Measurements from ENCODE around the gene TUBGCP2.

The TUBGCP2 gene

GRCh38 chr10:133302230-133302629, 6.4 kb downstream of the TUBGCP2 start:
- DNase-seq (ENCODE audit: low spot score), result no peak

DNA sequence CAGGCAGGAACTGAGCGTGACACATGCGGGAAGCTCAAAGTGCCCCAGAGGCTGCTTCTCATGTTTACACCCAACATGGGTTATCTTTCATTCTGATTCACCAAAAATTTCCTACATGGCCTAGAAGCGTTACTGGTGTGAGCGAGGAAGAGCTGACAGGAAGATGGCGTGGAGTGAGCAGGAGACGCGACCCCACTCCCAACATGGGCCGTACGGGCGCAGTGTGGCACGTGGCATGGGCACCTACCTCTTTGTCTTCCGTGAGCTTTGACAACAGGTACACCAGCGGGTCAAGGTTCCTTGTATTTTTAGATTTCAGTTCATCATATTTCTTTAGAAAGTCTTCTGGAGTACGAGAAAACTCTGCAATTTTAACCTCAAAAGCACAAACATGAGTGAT, 8.9 kb downstream of the TUBGCP2 start:
- no peak for DNase-seq (ENCODE audit: low spot score)

GRCh38 chr10:133299224-133299623, 9.4 kb downstream of the TUBGCP2 start:
- no peak for DNase-seq (ENCODE audit: low spot score)

DNA sequence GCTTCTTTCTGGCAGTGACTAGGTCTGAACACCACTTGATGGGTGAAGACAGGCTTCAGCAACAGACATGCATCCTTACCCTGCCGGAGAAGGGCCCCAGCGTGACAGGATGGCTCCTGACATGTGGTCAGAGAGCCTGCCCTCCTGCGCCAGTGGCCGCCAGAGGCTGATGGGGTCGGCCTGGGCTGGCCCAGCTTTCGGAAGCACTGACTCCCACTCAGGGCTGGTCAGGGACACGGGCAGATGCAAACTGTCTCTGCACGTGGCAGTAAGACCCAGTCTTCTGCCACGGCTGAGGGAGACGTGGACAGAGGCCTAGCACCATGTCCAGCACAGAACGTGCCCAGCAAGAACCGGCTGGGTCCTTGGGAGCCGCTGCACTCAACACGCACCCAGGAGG, 10.2 kb downstream of the TUBGCP2 start:
- no peak for DNase-seq (ENCODE audit: low spot score)

- DNase-seq (ENCODE audit: low spot score), result no peak
Measured at GRCh38 chr10:133297504-133297903, 11.2 kb downstream of the TUBGCP2 start.

GRCh38 chr10:133295426-133296320, 13.0 kb downstream of the TUBGCP2 start:
- no peak for DNase-seq (ENCODE audit: low spot score)

- DNase-seq (ENCODE audit: low spot score), result no peak
Measured at GRCh38 chr10:133294189-133294588, 14.5 kb downstream of the TUBGCP2 start.

GRCh38 chr10:133293810-133294119, 14.9 kb downstream of the TUBGCP2 start:
- no peak for DNase-seq (ENCODE audit: low spot score)

DNA sequence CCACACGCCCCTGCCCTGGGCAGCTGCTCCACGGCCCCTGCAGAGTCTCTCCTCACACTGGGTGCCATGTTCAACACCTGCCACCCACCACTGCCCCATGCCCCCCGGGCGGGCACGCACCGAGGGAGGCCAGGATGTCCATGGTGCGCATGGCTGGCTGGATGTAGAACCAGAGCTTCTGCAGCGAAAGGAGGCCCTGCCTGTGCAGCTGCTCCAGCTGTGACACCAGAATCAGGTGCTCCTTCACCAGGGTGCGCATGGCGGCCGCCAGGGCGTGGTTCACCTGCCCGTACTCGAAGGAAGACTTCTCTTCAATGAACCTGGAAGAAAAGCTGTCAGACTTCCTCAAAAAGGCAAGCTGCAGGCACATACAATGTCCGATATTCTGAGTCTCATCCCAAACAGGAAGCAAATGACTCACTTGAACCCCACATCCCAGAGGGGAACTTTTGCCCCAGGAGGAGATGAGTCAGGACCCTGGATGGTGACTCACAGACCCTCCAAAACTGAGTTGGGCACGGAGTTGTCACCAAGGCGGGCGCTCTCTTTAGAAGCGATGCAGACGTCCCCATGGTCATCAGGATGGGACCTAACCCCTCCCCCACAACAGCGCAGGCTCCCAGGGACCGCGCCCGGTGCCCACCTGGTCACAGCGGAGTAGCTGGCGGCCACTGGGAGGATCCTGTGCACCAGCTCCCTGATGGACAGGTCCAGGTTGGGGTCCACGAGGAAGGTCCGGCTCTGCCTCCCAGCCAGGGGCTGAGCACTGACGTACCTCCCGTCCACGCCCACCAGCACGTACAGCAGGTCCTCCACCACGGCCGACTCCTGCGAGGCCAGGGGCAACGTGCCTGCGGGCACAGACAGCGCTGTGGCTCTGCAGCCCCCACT, 15.5 kb downstream of the TUBGCP2 start:
- no peak for DNase-seq (ENCODE audit: low spot score)

DNA sequence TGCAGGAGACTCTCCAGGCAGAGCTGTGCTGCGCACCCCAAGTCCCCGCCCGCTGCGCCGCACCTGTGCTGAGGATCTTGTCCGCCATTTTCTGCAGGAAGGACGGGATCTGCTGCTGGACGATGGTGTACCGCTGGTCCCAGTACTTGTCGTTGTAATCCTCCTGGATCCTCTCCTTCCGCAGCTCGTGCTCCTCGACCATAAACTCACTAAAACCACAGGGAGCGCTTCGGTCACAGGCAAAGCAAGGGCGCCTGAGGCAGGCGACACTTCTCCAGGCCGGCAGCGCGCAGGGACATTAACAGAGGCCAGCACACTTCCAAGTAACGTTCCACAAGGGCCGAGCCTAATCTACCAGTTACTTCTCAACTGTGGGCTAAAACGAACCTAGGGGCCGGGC, 18.9 kb downstream of the TUBGCP2 start:
- DNase-seq (ENCODE audit: low spot score), result no peak

GRCh38 chr10:133287832-133288500, 20.7 kb downstream of the TUBGCP2 start:
- DNase-seq (ENCODE audit: low spot score), result no peak

DNA sequence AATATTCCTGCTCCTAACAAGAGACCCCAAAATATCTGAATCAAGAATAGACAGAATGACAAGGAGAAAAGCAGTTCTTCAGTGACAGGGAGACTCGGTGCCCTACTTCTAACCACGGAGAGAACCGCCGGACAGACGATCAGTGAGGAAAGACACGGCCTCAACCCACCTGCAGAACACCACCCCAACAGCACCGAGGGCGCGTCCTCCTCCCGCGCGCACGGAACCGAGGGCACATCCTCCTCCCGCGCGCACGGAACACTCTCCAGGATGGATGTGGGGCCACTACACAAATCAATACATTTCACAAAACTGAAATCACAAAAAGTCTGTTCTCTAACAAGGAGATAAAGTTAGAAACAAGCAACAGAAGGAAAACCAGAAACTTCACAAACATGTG, 22.3 kb downstream of the TUBGCP2 start:
- DNase-seq (ENCODE audit: low spot score), result no peak

GRCh38 chr10:133285217-133285616, 23.5 kb downstream of the TUBGCP2 start:
- no peak for DNase-seq (ENCODE audit: low spot score)

- no peak for DNase-seq (ENCODE audit: low spot score)
Measured at GRCh38 chr10:133283931-133284330, 24.7 kb downstream of the TUBGCP2 start.

- no peak for DNase-seq (ENCODE audit: low spot score)
Measured at GRCh38 chr10:133282846-133283390, 25.8 kb downstream of the TUBGCP2 start.

- no peak for DNase-seq (ENCODE audit: low spot score)
Measured at GRCh38 chr10:133281628-133282372, 26.9 kb downstream of the TUBGCP2 start.

DNA sequence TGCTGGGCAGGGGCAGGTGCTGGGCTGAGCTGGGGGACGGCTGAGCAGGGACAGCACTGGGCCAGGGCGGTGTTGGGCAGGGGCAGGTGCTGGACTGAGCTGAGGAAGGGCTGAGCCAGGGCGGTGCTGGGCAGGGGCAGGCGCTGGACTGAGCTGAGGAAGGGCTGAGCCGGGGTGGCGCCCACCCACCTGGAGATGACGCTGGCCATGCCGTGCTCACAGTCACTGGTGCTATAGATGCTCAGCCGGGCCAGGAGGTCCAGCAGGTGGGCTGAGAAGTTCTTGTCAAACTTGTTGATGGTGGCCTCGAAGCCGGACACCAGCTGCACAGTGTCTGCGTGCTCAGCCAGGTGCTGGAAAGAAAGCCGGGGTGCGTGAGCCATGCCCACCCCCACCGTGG, 27.6 kb downstream of the TUBGCP2 start:
- DNase-seq (ENCODE audit: low spot score), result no peak

GRCh38 chr10:133280391-133281059, 28.1 kb downstream of the TUBGCP2 start:
- DNase-seq (ENCODE audit: low spot score), result no peak

DNA sequence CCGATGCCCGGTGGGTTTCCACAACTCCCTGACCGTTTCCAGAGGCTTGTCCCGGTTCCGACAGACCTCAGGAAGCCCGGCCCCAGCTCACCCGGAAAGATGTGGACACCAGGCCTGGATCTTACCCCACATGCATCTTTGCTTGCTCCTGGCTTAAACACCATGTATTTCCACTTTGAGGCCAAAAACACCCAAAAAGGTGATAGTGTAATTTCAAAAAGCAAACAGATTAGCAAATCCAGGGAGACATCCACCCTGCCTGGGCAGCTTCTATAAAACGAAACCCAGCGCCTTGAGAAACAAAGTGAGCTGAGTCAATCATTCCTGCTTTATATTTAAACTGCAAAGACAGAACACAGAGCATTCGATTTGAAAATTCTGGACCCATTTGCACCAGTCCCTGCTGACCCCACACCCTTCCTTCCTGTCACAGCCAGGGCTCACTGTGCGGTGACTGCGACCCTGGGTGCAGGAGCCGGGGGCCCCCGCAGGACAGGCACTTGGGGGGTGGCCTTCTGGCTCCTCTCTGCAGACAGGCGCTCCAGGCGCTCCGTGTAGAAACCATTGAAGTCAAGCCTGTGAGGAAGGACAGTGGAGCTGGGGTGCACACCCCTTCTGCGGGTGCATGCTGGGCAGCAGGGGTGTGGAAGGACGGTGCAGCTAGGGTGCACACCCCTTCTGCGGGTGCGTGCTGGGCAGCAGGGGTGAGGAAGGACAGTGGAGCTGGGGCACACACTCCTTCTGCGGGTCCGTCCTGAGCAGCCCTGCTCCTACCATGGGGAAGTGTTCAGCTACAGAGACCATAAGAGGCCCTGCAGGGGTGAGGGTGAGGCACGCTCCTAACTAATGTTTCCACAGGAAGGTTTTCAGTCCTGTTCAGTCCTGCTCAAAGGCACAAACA, 29.1 kb downstream of the TUBGCP2 start:
- no peak for DNase-seq (ENCODE audit: low spot score)
